IPS-20b (cell line): ENCODE results near the gene ATP6V1B1.

ENCODE experiments used
- H3K27ac ChIP-seq: one replicate; pipeline ENCODE4 v1.5.1; 2013; ENCODE audit warnings: low read length
- H3K27me3 ChIP-seq: 2 replicates; pipeline ENCODE4 v1.6.1; 2013; ENCODE audit warnings: mild to moderate bottlenecking, low read length, inconsistent platforms; ENCODE audit not compliant: insufficient read depth
- H3K36me3 ChIP-seq: 2 replicates; pipeline ENCODE4 v1.6.1; 2013; ENCODE audit warnings: low read depth, mild to moderate bottlenecking, inconsistent platforms, low read length, moderate library complexity; ENCODE audit not compliant: insufficient read depth
- H3K4me1 ChIP-seq: 2 replicates; pipeline ENCODE4 v1.6.1; 2013; ENCODE audit warnings: mild to moderate bottlenecking, control low read depth, inconsistent platforms, low read length, moderate library complexity; ENCODE audit not compliant: insufficient read depth
- H3K4me3 ChIP-seq: 2 replicates; pipeline ENCODE4 v1.5.1; 2013; ENCODE audit warnings: mild to moderate bottlenecking, low read length, inconsistent platforms
- H3K9ac ChIP-seq: 2 replicates; pipeline ENCODE4 v1.6.1; 2013; ENCODE audit warnings: low read depth, mild to moderate bottlenecking, inconsistent platforms, low read length, moderate library complexity
- H3K9me3 ChIP-seq: 2 replicates; pipeline ENCODE4 v1.6.1; 2013; ENCODE audit warnings: mild to moderate bottlenecking, low read depth, low read length, inconsistent platforms; ENCODE audit not compliant: insufficient read depth

Gene ATP6V1B1

GRCh38 chr2:70959271-70959761 lies 23.6 kb downstream of the ATP6V1B1 start:
- Histone ChIP-seq H3K9me3 (no peaks in the 10 kb centered on the region), H3K9ac (no peak overlapping the region)

GRCh38 chr2:70959851-70960832 lies 24.4 kb downstream of the ATP6V1B1 start:
- H3K9me3 ChIP-seq = no peaks in the 10 kb centered on the region
- H3K36me3 ChIP-seq = no peaks in the 10 kb centered on the region
- H3K4me1 ChIP-seq = peaks cover 3% of the 10 kb centered on the region; the same call in 1 of the 2 replicates
- peaks cover 57% of the 10 kb centered on the region for H3K27me3 ChIP-seq
- no peak overlapping the region for H3K4me3 ChIP-seq
- H3K27ac ChIP-seq = no peak overlapping the region
- no peak overlapping the region for H3K9ac ChIP-seq

More at GRCh38 chr2:70959271-70959761, 23.6 kb downstream of the ATP6V1B1 start:
- H3K36me3 ChIP-seq = no peaks in the 10 kb centered on the region
- H3K4me1 ChIP-seq = no peaks in the 10 kb centered on the region
- no peak overlapping the region for H3K4me3 ChIP-seq
- H3K27ac ChIP-seq = no peak overlapping the region
- H3K27me3 ChIP-seq = peaks cover 57% of the 10 kb centered on the region

- no peak overlapping the region for H3K27ac ChIP-seq
- peaks cover 57% of the 10 kb centered on the region for H3K27me3 ChIP-seq
- H3K9me3 ChIP-seq = no peaks in the 10 kb centered on the region
- H3K36me3 ChIP-seq = no peaks in the 10 kb centered on the region
- H3K9ac ChIP-seq = no peak overlapping the region
- H3K4me3 ChIP-seq = no peak overlapping the region
- peaks cover 3% of the 10 kb centered on the region; the same call in 1 of the 2 replicates for H3K4me1 ChIP-seq
These were observed 25.3 kb downstream of the ATP6V1B1 start for GRCh38 chr2:70960833-70961647.

GRCh38 chr2:70961648-70961994 lies 25.9 kb downstream of the ATP6V1B1 start:
- no peaks in the 10 kb centered on the region for H3K9me3 ChIP-seq
- H3K27ac ChIP-seq = no peak overlapping the region
- H3K36me3 ChIP-seq = no peaks in the 10 kb centered on the region
- H3K4me1 ChIP-seq = peaks cover 3% of the 10 kb centered on the region; the same call in 1 of the 2 replicates
- peaks cover 60% of the 10 kb centered on the region for H3K27me3 ChIP-seq
- H3K9ac ChIP-seq = no peak overlapping the region
- no peak overlapping the region for H3K4me3 ChIP-seq

- H3K9me3 ChIP-seq = no peaks in the 10 kb centered on the region
- H3K9ac ChIP-seq = no peak overlapping the region
- H3K36me3 ChIP-seq = no peaks in the 10 kb centered on the region
- peaks cover 3% of the 10 kb centered on the region; the same call in 1 of the 2 replicates for H3K4me1 ChIP-seq
- no peak overlapping the region for H3K4me3 ChIP-seq
- H3K27ac ChIP-seq = no peak overlapping the region
- H3K27me3 ChIP-seq = peaks cover 66% of the 10 kb centered on the region
These were observed 26.6 kb downstream of the ATP6V1B1 start for GRCh38 chr2:70962211-70962884.

GRCh38 chr2:70962885-70963878 lies 27.5 kb downstream of the ATP6V1B1 start:
- no peak overlapping the region for H3K27ac ChIP-seq
- H3K36me3 ChIP-seq = no peaks in the 10 kb centered on the region
- H3K4me3 ChIP-seq = no peak overlapping the region
- no peaks in the 10 kb centered on the region for H3K9me3 ChIP-seq
- H3K27me3 ChIP-seq = peaks cover 68% of the 10 kb centered on the region
- no peak overlapping the region for H3K9ac ChIP-seq
- H3K4me1 ChIP-seq = peaks cover 3% of the 10 kb centered on the region; the same call in 1 of the 2 replicates

- no peaks in the 10 kb centered on the region for H3K9me3 ChIP-seq
- no peak overlapping the region for H3K27ac ChIP-seq
- peaks cover 69% of the 10 kb centered on the region for H3K27me3 ChIP-seq
- no peak overlapping the region for H3K4me3 ChIP-seq
- peaks cover 3% of the 10 kb centered on the region; the same call in 1 of the 2 replicates for H3K4me1 ChIP-seq
- no peaks in the 10 kb centered on the region for H3K36me3 ChIP-seq
- no peak overlapping the region for H3K9ac ChIP-seq
These were observed 28.4 kb downstream of the ATP6V1B1 start for GRCh38 chr2:70964133-70964532.

- no peaks in the 10 kb centered on the region for H3K36me3 ChIP-seq
- H3K4me3 ChIP-seq = peak overlapping the region; percentile 48
- H3K27me3 ChIP-seq = peaks cover 69% of the 10 kb centered on the region
- no peak overlapping the region for H3K9ac ChIP-seq
- no peak overlapping the region for H3K27ac ChIP-seq
- H3K4me1 ChIP-seq = peaks cover 3% of the 10 kb centered on the region; the same call in 1 of the 2 replicates
- H3K9me3 ChIP-seq = no peaks in the 10 kb centered on the region
These were observed 29.1 kb downstream of the ATP6V1B1 start for GRCh38 chr2:70964596-70965386.

- Histone ChIP-seq H3K4me1 (peaks cover 3% of the 10 kb centered on the region; the same call in 1 of the 2 replicates), H3K36me3 (no peaks in the 10 kb centered on the region), H3K27me3 (peaks cover 76% of the 10 kb centered on the region), H3K9ac (no peak overlapping the region), H3K9me3 (no peaks in the 10 kb centered on the region), H3K4me3 (peak overlapping the region; percentile 48; the same call in 1 of the 2 replicates), H3K27ac (no peak overlapping the region)
These were observed 29.8 kb downstream of the ATP6V1B1 start for GRCh38 chr2:70965506-70965905.

GRCh38 chr2:70966681-70967080 lies 31.0 kb downstream of the ATP6V1B1 start:
- H3K4me3 ChIP-seq = no peak overlapping the region
- peaks cover 80% of the 10 kb centered on the region for H3K27me3 ChIP-seq
- H3K4me1 ChIP-seq = peaks cover 3% of the 10 kb centered on the region; the same call in 1 of the 2 replicates
- H3K9ac ChIP-seq = no peak overlapping the region
- no peak overlapping the region for H3K27ac ChIP-seq
- H3K9me3 ChIP-seq = no peaks in the 10 kb centered on the region
- H3K36me3 ChIP-seq = no peaks in the 10 kb centered on the region
